A172 (cell line): Measurements from ENCODE around the gene C21orf91. TPM values are rescaled to one million over a fixed set of nuclear protein-coding genes. Genes with fewer than 3 reads are reported as not detected.

Experiments used
- DNase-seq: peaks from one replicate; pipeline ENCODE4 v3.0.0-alpha.2; 2015; ENCODE audit warnings: low spot score
- total RNA-seq: library from RNA; depleted of rRNA; stranded (reverse); fragments of >200 nt; shearing (Covaris generic); gene quantifications from 2 replicates; pipeline ENCODE4 v1.2.3, GENCODE V29; 2014; rRNA removed

C21orf91 gene
- 11.4 and 14.4 TPM in 2 replicates for total RNA-seq

DNA sequence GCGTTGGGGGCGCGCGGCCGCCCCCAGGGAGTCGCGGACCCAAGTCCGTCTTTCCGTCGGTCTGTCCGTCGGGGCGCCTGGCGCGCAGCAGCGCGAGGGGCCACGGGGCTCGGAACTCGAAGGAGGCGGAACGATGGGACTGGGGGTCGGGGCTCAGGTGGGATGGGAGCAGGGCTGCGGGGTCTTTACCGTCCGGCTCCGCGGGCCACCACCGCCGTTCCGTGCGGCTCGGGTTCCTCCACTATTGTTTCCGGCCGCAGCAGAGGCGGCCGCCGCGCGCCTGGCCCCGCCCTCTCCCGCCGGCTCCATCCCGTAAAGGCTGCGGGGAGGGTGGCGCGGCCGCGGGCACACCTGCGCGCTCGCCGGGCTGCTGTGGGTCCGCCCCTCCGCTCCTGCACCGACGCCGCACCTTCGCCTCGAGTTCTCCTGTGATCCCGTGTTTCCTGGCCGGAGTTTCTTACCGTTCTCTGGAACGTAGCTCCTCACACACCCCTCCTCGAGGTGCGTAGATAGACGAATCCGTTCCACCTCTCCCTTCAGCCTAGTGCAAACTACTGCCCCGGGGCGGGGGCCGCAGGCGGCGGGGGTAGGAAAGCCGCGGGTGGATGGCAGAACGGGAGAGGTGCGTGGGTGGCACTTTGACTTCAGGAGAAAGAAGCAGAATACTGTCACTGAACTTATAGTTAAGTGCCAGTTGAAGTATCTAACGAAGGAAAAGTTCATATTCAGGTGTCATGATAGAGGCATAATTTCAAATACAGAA is at the start of gene C21orf91:
C21orf91 (minus strand) TSS at position 243 of the 763 bp plus-strand sequence. CDS start 1,038 bp downstream, outside the sequence.
- DNase-seq, result peak; percentile 76

DNA sequence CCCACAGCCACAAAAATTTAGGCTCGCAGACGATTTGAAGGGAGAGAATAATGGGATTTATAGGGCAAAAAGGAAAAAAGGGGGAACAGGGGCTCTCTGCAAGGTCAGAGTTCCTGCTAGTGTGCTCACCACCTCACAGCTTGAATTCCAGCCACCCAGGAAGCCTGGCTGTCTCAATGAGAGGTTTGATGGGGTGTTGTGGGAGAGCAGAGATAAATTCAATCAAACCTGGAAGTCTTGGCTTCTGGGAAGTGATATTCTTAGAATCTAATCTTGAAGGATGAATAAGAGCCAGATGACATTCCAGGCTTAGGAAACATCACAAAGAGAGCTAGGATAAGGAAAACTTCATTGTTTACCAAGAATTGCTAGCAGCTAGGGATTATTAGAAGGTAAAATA is 47.4 kb upstream of the C21orf91 start:
- no peak for DNase-seq

DNA sequence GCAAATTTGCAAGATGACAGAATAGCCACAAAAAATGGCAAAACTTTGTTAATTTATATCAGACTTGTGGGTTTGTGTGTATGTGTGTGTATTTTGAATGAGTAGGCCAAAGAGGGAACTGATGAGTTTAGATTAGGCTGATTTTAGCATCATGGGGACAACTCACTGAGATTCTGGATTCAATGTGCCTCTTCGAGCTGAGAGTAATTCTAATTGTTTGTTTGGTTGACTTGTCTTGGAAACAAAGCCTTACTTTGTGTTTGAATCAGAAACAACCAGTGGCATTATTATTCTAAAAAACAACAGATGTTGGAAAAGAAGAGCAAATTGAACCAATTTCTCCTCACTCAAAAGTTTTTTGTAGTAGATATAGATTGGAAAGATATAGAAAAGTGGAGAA is 40.5 kb upstream of the C21orf91 start:
- no peak for DNase-seq

DNA sequence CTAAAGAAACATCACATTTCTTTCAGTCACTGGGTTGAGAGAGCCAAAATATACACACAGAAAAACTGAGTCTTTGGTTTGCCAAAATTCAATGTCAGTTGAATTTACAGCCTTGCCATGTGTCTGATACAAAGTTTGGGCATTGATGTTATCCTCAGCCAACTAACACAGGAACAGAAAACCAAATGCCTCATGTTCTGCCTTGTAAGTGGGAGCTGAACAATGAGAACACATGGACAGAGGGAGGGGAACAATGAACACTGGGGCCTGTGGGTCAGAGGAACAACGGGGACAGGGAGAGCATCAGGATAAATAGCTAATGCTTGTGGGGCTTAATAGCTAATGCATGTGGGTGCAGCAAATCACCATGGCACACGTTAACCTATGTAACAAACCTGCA is 39.6 kb upstream of the C21orf91 start:
- DNase-seq, result no peak

DNA sequence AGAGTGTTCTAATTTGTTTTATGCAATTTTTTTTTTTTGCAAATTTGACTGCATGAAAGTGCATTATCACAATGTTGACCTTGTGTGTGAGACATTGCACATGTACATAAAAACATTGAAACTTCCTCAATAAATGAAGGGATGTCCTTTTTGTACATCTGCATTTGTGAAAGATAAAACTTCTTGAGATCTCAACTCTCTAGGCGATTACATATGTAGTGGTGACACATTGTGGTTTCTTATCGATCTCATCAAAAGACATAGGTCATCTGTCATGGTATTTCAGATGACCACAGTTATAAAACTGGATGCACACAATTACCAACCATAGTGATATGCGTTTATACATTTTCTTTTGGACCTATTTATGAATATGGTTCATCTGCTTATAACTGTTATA is 35.6 kb upstream of the C21orf91 start:
- no peak for DNase-seq

DNA sequence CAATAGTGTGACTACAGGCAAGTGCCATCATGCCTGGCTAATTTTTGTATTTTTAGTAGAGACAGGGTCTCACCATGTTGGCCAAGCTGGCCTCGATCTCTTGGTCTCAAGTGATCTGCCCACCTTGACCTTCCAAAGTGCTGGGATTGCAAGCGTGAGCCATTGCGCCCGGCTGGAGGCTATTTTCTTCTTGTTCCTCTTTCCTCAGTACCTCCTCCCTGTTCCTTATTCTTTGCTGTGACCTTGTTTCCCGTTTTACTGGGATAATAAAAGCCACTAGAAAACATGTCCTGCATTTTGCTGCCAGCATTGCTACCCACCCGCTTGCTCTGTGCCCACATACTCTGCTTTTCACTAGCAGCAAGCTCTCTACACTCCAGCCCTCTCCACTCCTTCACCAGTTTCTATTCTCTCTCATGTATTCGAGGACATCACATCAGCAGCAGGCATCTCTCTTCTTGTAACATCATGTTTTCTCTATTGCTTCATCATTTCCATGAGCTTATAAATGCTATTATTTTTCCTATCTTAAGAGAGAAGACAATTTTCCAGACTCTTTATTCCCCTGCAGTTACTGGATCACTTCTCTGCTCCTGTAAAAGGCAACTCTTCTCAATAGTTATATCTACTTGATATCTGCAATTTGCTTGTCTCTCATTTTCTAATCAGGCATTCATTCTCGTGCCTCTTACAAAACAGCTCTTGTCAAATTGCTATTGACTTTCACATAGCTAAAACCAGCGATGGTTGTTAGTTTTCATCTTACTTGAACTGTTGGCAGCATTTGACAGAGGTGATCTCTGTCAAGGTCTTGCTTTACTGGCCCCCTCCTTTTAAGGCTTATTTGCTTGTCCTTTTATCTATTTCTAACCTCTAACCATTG is 34.5 kb upstream of the C21orf91 start:
- DNase-seq, result no peak

DNA sequence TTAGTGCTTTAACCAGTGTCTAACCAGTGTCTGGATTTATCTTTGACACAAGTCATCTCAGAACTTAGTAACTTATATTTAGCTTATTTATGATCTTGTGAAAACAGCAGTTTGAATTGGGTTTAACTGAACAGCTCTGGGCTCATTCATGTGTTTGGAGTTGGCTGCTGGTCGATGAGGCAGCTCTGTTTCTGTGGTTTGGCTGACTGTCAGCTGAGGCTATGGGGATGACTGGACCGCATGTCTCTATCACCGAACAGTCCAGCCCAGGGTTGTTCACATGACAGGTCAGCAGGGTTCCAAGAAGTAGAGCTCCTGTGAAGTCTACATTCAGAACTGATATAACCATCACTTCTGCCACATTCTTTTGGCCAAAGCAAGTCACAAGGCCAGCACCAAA is 29.1 kb upstream of the C21orf91 start:
- DNase-seq, result peak; percentile 98

DNA sequence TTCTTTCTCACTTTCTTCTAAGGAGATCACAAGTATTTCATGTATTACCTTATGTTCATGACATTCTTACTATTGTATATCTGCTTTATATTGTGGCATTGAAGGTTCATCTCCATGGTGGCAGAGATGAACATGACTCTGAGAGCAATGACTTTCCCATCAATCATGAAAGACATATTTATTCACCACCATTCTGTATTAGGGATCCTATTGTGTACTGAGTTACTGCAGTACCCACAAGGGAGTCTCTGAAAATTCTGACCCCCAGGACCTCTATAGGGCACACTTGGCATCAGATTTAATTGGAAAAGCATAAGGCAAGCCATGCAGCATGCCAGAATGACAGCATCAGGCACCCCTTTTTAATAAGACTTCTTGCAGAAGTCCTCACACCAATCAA is 21.9 kb upstream of the C21orf91 start:
- DNase-seq, result no peak

DNA sequence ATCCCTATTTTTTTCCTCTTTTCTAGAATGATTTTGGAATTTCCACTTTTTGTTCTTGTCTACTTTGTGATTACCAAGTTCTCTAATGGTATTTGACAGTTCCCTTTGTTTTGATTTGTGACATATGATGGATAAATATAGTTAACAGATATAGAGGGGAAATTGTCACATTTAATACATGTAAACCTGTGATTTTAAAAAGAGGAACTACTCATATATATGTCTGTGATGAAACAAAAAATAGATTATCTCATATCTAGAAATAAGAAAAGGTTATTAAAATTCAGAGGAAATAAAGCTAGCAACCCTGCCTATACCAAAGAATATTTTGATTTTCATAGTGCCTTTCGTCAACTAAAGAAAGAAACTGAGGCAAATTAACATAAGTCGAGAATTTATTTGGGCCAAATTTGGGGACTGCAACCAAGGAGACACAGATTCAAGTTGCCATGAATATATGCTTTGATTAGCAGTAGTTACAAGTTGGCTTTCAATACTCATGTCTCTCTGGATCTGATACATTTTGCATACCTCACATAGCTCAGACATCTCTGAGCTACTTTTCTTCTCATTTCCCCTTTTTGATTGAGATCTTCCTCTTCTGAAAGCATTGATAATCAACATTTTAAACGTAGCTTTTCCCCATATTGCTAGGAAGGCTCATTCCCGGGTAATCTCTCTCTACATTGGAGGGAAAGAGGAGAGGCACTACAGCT is 15.6 kb upstream of the C21orf91 start:
- no peak for DNase-seq

DNA sequence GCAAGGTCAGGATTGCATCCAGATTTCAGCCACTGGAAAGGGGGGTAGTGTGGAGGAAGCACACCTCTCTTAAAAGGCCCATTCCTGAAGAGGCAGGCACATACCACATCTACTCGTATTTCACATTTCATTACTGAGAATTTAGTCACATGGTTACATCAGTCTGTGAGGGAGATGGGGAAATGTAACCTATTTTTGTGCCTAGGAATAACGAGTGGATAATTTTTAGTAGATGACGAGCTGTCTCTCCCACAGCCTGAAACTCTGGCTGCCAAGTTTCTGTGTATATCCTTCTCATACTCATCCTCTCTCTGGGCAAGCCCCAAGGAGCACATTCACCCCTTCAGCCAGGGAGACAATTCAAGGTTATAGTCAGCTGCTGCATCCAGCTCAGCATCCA is 10.3 kb upstream of the C21orf91 start:
- peak; percentile 1 for DNase-seq

DNA sequence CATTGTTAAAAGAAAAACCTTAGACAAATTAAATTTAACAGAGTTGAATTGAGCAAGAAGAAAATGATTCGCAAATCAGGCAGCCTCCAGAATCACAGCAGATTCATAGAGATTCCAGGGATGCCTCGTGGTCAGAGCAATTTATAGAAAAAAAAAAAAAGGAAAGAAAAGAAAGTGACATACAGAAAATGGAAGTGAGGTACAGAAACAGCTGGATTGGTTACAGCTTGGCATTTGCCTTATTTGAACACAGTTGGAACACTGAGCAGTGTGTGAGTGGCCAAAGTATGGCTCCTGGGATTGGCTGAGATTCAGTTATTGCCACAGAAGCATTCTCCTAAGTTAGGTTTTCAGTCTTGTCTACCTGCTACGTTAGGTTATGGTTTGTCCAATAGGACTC is 9.1 kb upstream of the C21orf91 start:
- peak; percentile 5 for DNase-seq

DNA sequence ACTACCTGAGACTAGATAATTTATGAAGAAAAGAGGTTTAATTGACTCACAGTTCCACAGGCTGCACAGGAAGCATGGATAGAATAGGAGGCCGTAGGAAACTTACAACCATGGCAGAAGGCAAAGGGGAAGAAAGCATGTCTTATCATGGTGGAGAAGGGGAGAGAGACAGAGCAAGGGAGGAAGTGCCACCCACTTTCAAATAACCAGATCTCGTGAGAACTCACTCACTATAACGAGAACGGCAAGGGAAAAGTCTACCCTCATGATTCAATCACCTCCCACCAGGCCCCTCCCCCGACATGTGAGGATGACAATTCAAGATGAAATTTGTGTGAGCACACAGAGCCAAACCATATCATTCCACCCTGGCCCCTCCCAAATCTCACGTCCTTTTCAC is 4.7 kb upstream of the C21orf91 start:
- DNase-seq, result peak; percentile 16

DNA sequence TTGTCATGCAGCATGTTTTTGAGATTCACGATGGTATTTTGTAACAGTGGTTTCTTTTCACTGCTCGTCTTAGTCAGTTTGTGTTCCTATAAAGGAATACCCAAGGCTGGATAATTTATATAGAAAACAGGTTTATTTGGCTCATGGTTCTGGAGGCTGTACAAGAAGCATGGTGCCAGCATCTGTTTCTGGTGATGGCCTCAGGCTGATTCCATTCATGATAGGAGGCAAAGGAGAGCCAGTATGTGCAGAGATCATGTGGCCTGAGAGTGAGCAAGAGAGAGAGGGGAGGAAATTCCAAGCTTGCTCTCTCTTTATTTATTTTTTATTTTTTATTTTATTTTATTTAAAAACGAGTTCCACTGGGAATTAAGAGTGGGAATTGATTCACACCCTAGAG is 2.0 kb upstream of the C21orf91 start:
- no peak for DNase-seq

DNA sequence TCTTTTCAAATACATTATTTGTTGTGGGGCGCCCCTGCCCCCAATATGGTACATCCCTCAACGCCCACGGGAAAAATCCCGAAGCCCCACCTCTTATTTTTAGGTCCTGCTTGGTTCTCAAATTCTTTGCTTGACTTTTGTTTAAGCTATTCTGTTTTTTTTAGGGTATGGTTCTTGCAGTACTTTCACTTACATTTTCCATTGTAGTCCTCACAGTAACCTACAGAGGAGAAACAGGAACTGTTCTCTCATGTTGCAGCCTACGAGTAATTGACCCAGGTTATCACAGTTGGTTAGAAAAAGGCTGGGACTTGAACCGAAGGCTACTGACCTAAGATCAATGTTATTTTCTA is 697 bp upstream of the C21orf91 start:
- DNase-seq, result peak; percentile 2

DNA sequence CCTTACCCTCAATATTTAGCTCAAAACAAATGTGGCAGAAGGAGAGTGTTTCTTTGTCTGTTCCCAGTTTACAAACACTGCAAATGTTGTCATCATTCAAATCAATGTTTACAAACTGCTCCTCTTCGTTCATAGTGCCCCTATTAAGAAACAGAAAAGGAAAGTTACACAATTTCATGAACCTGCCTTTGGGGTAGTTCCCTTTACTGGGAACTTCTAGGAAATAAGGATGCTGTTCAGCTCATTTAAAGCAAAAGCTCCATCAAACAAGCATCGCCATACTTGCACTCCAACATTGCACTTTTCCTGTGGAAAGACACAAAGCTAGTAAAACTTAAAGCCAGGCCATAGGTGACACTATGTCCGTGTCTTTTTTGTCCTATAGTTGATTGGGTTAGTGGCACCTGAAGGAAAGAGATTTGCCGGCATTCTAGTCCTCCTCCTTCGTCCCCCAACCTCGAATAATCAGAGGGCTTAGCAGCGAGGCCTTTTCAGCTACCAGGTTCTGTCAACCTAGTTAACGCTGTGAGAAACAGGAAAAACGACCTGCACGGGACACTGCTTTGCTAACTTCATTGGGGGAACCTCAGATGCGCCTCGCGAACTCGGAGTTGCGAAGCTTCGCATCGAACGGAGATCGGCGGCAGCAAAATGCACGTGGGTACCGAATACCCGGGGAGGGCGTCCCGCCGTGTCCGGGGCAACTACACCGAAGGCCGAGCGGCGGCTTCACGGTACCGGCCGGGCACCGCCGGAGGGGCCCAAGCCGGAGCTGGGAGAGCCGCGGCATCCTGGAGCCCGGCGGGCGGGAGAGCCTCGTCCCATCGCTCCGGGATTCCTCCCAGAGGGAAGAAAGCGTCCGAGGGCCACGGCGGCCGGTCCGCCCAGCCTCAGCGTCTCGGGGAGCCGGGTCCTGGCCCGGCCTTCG is 706 bp downstream of the C21orf91 start:
- peak; percentile 25 for DNase-seq

DNA sequence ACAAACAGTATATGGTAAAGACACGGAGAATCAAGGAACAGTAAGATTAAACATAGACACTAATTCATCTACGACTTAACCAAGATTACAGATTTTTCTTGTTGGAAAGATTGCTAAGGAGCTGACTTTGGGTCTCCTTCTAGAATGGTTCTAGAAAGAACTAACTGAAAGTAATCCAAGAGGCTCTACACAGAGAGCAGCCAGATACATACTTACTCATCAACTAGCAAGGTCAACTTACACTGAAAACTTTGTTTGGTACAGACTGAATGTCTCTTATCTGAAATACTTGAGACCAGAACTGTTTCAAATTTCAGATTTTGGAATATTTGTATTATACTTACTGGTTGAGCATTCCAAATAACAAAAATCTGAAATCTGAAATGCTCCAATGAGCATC is 5.8 kb downstream of the C21orf91 start:
- DNase-seq, result no peak

DNA sequence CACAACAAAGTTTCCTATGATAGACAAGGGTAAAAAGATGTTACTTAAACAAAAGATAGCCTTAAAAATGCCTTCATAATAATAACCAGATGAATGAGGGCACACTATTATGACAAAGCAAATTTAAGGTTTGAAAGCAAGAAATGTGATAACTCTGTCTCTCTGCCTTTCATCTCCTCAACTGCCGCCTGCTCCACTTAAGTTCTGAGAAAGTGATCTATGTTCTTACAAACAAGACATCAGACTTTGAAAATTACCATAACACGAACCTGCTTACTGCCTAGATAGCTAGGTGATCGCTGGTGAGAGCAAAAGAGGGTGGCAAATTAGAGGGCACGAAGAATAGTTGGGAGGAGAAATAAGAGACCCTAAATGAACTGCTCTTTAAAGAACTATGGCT is 13.2 kb downstream of the C21orf91 start:
- DNase-seq, result no peak

DNA sequence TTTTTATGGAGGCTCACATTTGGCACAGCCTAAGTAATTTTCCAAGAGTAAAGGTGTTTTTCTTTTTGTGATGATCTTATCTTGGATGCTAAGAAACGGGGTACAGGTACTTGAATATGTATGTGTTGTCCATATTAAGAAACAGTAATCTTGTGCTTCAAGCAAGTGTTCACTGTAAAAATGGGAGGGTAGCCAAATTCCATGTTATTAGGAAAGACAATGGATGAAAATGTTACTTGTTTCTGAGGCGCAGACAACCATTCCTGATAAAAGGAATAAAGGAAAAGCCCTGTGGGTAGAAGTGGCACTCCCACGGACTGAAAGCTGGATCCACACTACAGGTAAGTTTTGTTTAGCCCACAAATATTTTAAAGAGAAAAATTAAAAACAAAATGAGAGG is 15.6 kb downstream of the C21orf91 start:
- DNase-seq, result no peak

DNA sequence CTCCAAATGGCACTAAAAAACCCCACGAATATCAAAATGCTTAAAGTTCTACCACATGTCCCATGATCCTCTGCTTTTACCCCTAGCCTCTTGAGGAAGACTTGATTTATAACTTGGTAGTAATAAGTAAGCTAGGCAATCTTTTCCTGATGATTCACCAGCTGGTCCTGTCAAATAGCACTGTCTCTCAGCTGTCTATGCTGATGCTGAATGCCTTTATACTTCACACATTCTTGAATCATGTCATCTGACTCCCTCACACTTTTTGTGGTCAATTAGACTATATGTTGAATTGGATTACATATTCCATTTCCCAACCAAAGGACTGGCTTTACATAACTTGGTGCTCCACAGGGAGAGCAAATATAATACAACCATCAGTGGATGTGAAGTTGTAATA is 16.6 kb downstream of the C21orf91 start:
- peak; percentile 71 for DNase-seq

DNA sequence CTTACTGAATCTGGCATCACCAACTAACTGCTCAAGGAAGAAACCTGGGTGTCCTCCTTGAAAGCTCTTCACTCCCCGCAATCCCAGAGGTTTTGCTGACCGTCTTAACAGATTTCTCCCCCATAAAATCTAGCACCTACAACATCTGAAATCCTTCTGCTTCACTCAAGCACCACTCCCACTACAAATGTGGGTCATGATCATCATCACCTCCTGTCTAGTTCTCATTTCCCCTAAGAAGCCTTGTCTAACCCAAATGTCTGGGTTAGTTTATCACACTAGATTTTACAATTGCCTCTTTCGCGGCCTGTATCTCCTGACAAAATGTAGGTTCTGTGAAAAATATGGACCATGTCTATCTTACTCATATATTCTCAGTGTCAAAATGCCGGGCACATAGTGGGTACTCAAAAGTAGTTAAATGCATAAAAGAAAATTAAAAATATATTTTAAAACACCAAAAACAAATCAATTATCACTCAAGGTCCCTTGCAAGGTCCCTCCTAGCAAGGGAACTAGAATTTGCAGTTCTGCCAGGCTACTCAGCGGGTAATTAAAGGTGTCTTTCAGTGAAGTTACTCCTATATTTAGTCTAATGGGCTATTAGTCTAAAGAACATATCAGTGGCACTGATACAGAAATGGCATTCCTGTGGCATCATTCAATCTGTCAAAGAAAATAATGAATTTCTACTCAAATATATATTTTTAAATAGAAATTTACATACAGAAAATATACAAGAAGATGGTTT is 19.6 kb downstream of the C21orf91 start:
- DNase-seq, result no peak

DNA sequence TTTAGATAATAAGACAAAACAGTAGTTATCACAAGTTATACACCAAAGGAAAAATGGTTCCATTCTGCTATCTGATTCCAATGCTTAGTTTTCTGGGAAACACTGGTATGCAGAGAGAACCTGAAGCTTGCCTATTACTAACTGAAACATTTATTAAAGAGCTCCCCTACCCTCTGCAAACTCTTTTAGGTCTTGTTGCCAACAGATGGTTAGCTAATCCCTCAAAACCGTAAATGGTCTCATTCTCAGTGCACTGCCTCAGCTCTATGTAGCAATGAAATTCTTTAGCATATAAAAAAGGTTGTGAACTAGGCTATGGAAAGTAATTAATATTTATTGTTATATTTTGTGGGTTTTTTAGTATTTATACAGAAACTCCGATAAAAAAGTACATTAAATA is 20.4 kb downstream of the C21orf91 start:
- no peak for DNase-seq
